ENCODE results near the gene ANKRD52. TPM values are rescaled to one million over a fixed set of nuclear protein-coding genes. Genes with fewer than 3 reads are reported as not detected.

ANKRD52 gene
- total and polyA plus RNA-seq, 2 donors (not counting 3 experiments of a cell fraction or from before 2014, with no cell fraction given), result 30.8 to 62.0 TPM

DNA sequence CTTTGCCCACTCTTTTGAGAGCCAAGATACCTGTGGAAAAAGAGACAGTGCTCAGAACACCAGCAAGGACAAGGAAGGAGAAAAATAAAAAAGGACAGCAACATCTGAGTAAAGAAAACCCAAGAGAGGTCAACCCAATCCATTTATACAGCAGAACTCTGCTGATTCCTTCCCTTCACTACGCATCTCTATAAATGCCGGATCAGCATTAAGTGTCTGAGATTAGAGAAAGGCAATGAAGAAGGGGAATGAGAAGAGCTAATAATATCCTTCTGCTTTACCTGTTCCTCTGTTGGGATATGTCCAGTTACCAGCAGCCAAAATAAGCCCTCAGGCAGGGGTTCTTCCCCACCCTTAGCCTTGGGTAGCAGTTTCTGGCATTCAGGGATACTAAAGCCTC is 24.4 kb upstream of the ANKRD52 start:
- Histone ChIP-seq H3K36me3 (ENCODE audit: control insufficient read depth in 2 of 2, extremely low read depth in 1 of 2, insufficient read depth in 2 of 2, low read length in 2 of 2) (peaks cover 23 to 30% of the 10 kb centered on the region in 2 experiments), H3K27ac (ENCODE audit: insufficient read depth, low read depth, low read length) (no peak overlapping the region), H3K9ac (replicated peaks; ENCODE audit: extremely low read depth, insufficient read depth, low read length) (no peak overlapping the region), H4K20me1 (replicated peaks; ENCODE audit: control insufficient read depth, extremely low read depth, insufficient read depth, low read length) (no peaks in the 10 kb centered on the region), H2AFZ (ENCODE audit: low read depth, low read length) (no peak overlapping the region), H3K9me1 (replicated peaks; ENCODE audit: control insufficient read depth, extremely low read depth, insufficient read depth, low read length) (no peaks in the 10 kb centered on the region), H3K79me2 (ENCODE audit: control insufficient read depth, insufficient read depth, low read length) (peaks cover 8% of the 10 kb centered on the region), H3K27me3 (ENCODE audit: control insufficient read depth in 2 of 2, insufficient read depth in 2 of 2, low read length in 2 of 2) (no peaks in the 10 kb centered on the region), H3K4me3 (replicated peaks in 1 of 3; ENCODE audit: insufficient read depth in 1 of 3, low read depth in 1 of 3, low read length in 3 of 3) (no peak overlapping the region), H3K4me1 (ENCODE audit: control insufficient read depth, extremely low read depth, insufficient read depth, low read length) (peaks cover 8% of the 10 kb centered on the region), H3K4me2 (ENCODE audit: insufficient read depth, low read length) (no peak overlapping the region), H3K9me3 (replicated peaks; ENCODE audit: control insufficient read depth, insufficient read depth, low read length) (no peaks in the 10 kb centered on the region)
- TF ChIP-seq, protein P1, sequence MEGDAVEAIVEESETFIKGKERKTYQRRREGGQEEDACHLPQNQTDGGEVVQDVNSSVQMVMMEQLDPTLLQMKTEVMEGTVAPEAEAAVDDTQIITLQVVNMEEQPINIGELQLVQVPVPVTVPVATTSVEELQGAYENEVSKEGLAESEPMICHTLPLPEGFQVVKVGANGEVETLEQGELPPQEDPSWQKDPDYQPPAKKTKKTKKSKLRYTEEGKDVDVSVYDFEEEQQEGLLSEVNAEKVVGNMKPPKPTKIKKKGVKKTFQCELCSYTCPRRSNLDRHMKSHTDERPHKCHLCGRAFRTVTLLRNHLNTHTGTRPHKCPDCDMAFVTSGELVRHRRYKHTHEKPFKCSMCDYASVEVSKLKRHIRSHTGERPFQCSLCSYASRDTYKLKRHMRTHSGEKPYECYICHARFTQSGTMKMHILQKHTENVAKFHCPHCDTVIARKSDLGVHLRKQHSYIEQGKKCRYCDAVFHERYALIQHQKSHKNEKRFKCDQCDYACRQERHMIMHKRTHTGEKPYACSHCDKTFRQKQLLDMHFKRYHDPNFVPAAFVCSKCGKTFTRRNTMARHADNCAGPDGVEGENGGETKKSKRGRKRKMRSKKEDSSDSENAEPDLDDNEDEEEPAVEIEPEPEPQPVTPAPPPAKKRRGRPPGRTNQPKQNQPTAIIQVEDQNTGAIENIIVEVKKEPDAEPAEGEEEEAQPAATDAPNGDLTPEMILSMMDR (IDR thresholded peaks at IDR 0.05; ENCODE audit: extremely low read depth in 1 of 2, insufficient read depth in 1 of 2, low read depth in 1 of 2, low read length in 2 of 2), result no peak
- no peak for TF ChIP-seq FOS (IDR thresholded peaks at IDR 0.05; ENCODE audit: borderline replicate concordance, insufficient read depth, low read length)
- TF ChIP-seq GATA2 (IDR thresholded peaks at IDR 0.05; ENCODE audit: insufficient read depth, insufficient read length, low read depth, low read length), result no peak
- TF ChIP-seq MYC (IDR thresholded peaks at IDR 0.05; ENCODE audit: low read depth, low read length), result no peak
- ChIA-PET POLR2A (no interaction called here), CTCF (no interaction called here)
- intact Hi-C loops (cut with micrococcal nuclease) (no loop called here), dilution Hi-C loops (cut with MboI; ENCODE audit: extremely low pct_ligation_motif_present, low sequenced_read_pairs) (no loop called here)
- DNase-seq (ENCODE audit: low read depth, low spot score) (no peak), FAIRE-seq (no peak)
- no TSS peak for BruUV-seq (replicated peaks)

DNA sequence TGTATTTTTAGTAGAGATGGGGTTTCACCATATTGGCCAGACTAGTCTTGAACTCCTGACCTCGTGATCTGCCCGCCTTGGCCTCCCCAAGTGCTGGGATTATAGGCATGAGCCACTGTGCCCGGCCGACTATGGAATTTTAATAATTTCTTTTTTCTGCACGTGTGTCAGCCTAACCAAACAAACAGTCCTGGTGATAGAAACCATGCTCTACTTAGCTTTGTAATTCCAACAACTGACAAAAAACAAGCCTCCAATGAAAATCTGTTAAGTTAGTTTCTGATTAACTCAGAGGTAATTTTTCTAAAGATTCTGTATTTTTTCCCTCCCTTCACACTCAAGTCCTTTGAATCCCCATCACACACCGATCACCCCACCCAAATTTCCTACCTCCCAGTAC is 23.8 kb upstream of the ANKRD52 start:
- dilution Hi-C loops (cut with MboI; ENCODE audit: extremely low pct_ligation_motif_present, low sequenced_read_pairs), result no loop called here

More for the DNA sequence above, 23.8 kb upstream of the ANKRD52 start:
- no peak overlapping the region for H3K4me2 ChIP-seq (ENCODE audit: insufficient read depth, low read length)
- H4K20me1 ChIP-seq (replicated peaks; ENCODE audit: control insufficient read depth, extremely low read depth, insufficient read depth, low read length), result no peaks in the 10 kb centered on the region
- H2AFZ ChIP-seq (ENCODE audit: low read depth, low read length), result no peak overlapping the region
- ChIA-PET POLR2A (no interaction called here), CTCF (no interaction called here)
- peaks cover 7% of the 10 kb centered on the region for H3K4me1 ChIP-seq (ENCODE audit: control insufficient read depth, extremely low read depth, insufficient read depth, low read length)
- peaks cover 24 to 30% of the 10 kb centered on the region in 2 experiments for H3K36me3 ChIP-seq (ENCODE audit: control insufficient read depth in 2 of 2, extremely low read depth in 1 of 2, insufficient read depth in 2 of 2, low read length in 2 of 2)
- no TSS peak for BruUV-seq (replicated peaks)
- H3K27ac ChIP-seq (ENCODE audit: insufficient read depth, low read depth, low read length), result no peak overlapping the region
- peaks cover 7% of the 10 kb centered on the region for H3K79me2 ChIP-seq (ENCODE audit: control insufficient read depth, insufficient read depth, low read length)
- no peaks in the 10 kb centered on the region for H3K9me1 ChIP-seq (replicated peaks; ENCODE audit: control insufficient read depth, extremely low read depth, insufficient read depth, low read length)
- H3K27me3 ChIP-seq (ENCODE audit: control insufficient read depth in 2 of 2, insufficient read depth in 2 of 2, low read length in 2 of 2), result no peaks in the 10 kb centered on the region
- no peak for FAIRE-seq
- intact Hi-C loops (cut with micrococcal nuclease), result no loop called here
- H3K4me3 ChIP-seq (replicated peaks in 1 of 3; ENCODE audit: insufficient read depth in 1 of 3, low read depth in 1 of 3, low read length in 3 of 3), result no peak overlapping the region
- no peak for DNase-seq (ENCODE audit: low read depth, low spot score)
- H3K9me3 ChIP-seq (replicated peaks; ENCODE audit: control insufficient read depth, insufficient read depth, low read length), result no peaks in the 10 kb centered on the region
- no peak overlapping the region for H3K9ac ChIP-seq (replicated peaks; ENCODE audit: extremely low read depth, insufficient read depth, low read length)
- TF ChIP-seq, protein P1 (IDR thresholded peaks at IDR 0.05; ENCODE audit: extremely low read depth in 1 of 2, insufficient read depth in 1 of 2, low read depth in 1 of 2, low read length in 2 of 2), result no peak
- TF ChIP-seq, protein P2, sequence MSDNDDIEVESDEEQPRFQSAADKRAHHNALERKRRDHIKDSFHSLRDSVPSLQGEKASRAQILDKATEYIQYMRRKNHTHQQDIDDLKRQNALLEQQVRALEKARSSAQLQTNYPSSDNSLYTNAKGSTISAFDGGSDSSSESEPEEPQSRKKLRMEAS (IDR thresholded peaks at IDR 0.05; ENCODE audit: insufficient read depth, insufficient read length), result no peak
- no peak for TF ChIP-seq GATA2 (IDR thresholded peaks at IDR 0.05; ENCODE audit: insufficient read depth, insufficient read length, low read depth, low read length)
- no peak for TF ChIP-seq EZH2 (IDR thresholded peaks at IDR 0.05; ENCODE audit: borderline replicate concordance, low read depth, low read length, severe bottlenecking)
- TF ChIP-seq POLR2AphosphoS5 (IDR thresholded peaks at IDR 0.05; ENCODE audit: insufficient read depth, low read depth, low read length), result no peak
- TF ChIP-seq JUN (IDR thresholded peaks at IDR 0.05; ENCODE audit: borderline replicate concordance, insufficient read depth, insufficient read length, low read depth), result no peak
- no peak for TF ChIP-seq FOS (IDR thresholded peaks at IDR 0.05; ENCODE audit: borderline replicate concordance, insufficient read depth, low read length)
- TF ChIP-seq POLR2A (IDR thresholded peaks at IDR 0.05; ENCODE audit: low read depth, low read length), result no peak
- no peak for TF ChIP-seq MYC (IDR thresholded peaks at IDR 0.05; ENCODE audit: low read depth, low read length)
